Type B pancreatic cell (in vitro differentiated cells): Measurements from ENCODE around the gene BTBD9. TPM values are rescaled to one million over a fixed set of nuclear protein-coding genes. Genes with fewer than 3 reads are reported as not detected.

Experiments used
- DNase-seq: peaks from one replicate; pipeline ENCODE4 v3.0.0; 2021; ENCODE audit warnings: mixed read lengths; ENCODE audit not compliant: unreplicated experiment; ENCODE audit errors: extremely low spot score
- H3K27ac Mint-ChIP-seq: 2 replicates; pipeline ENCODE4 v1.8.0; 2021; ENCODE audit warnings: mild to moderate bottlenecking, mixed read lengths
- H3K27me3 Mint-ChIP-seq: 2 replicates; pipeline ENCODE4 v1.8.0; 2021; ENCODE audit warnings: mixed read lengths
- H3K36me3 Mint-ChIP-seq: 2 replicates; pipeline ENCODE4 v1.8.0; 2021; ENCODE audit warnings: mixed read lengths
- H3K4me1 Mint-ChIP-seq: one replicate; pipeline ENCODE4 v1.8.0; 2021; ENCODE audit warnings: mixed read lengths; ENCODE audit not compliant: unreplicated experiment
- H3K4me3 Mint-ChIP-seq: 2 replicates; pipeline ENCODE4 v1.8.0; 2021; ENCODE audit warnings: mild to moderate bottlenecking, mixed read lengths
- H3K9me3 Mint-ChIP-seq: 2 replicates; pipeline ENCODE4 v1.8.0; 2021; ENCODE audit warnings: mixed read lengths
- CTCF ChIP-seq: fragments of 200-600 bp; sonication (generic); conservative IDR thresholded peaks from 2 replicates; pipeline ENCODE4 v1.5.0; 2021; ENCODE audit warnings: antibody characterized with exemption, mild to moderate bottlenecking
- total RNA-seq: library from RNA; stranded (reverse); gene quantifications from 2 replicates; pipeline ENCODE4 v1.2.1, GENCODE V29; 2021; ENCODE audit warnings: low replicate concordance

The BTBD9 gene
- total RNA-seq, 1 donor from 2014 or later = 14.9 TPM

- no peak for TF ChIP-seq CTCF
- no peak overlapping the region for H3K27ac Mint-ChIP-seq
- H3K9me3 Mint-ChIP-seq = no peaks in the 10 kb centered on the region
- no peaks in the 10 kb centered on the region for H3K36me3 Mint-ChIP-seq
- DNase-seq = no peak
- H3K4me3 Mint-ChIP-seq = no peak overlapping the region
- peaks cover 16% of the 10 kb centered on the region for H3K4me1 Mint-ChIP-seq
- peaks cover 5% of the 10 kb centered on the region for H3K27me3 Mint-ChIP-seq
Measured at GRCh38 chr6:38387971-38388370, 251.8 kb downstream of the BTBD9 start.

GRCh38 chr6:38387461-38387860, 252.3 kb downstream of the BTBD9 start:
- Mint-ChIP-seq H3K27ac (no peak overlapping the region), H3K36me3 (no peaks in the 10 kb centered on the region), H3K9me3 (no peaks in the 10 kb centered on the region)

DNA sequence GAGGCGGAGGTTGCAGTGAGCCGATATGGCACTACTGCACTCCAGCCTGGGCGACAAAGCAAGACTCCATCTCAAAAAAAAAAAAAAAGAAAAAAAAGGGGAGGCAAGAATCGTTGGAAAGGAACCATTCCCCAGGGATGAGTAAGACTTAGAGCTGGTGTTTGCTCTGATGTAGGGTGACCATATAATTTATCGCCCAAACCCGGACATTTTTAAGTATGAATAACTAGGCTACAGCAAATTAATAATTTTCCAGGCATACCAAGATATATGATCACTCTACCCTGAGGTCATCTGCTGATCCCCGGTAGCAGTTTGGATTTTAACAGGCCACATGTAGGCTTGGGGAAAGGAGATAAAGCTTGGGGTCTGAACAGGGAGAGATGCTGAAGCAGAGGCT, 260.9 kb downstream of the BTBD9 start:
- H3K9me3 Mint-ChIP-seq = no peaks in the 10 kb centered on the region
- H3K27ac Mint-ChIP-seq = no peak overlapping the region
- no peaks in the 10 kb centered on the region for H3K4me1 Mint-ChIP-seq
- no peak for DNase-seq
- TF ChIP-seq CTCF = no peak
- H3K36me3 Mint-ChIP-seq = no peaks in the 10 kb centered on the region
- H3K4me3 Mint-ChIP-seq = no peak overlapping the region
- H3K27me3 Mint-ChIP-seq = no peaks in the 10 kb centered on the region

More at GRCh38 chr6:38387461-38387860, 252.3 kb downstream of the BTBD9 start:
- TF ChIP-seq CTCF = no peak
- peaks cover 16% of the 10 kb centered on the region for H3K4me1 Mint-ChIP-seq
- peaks cover 5% of the 10 kb centered on the region for H3K27me3 Mint-ChIP-seq
- no peak overlapping the region for H3K4me3 Mint-ChIP-seq
- DNase-seq = no peak

DNA sequence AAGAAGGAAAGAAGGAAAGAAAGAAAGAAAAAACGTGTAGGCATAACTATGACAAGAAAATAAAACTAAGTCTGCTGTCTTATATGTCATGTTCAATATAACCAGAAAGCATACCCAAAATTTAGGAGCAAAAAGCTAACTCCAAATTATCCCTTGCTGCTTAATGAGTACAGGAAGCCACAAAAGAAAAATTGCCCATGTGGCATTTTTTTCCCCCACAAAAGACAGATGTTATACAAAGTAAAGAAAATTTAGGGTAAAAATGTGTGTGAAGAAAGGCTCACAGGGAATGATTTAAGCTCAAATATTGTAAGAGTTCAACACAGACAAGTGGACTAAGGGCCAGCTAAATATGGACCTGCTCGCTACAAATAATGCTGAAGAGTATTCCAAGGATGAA, 263.8 kb downstream of the BTBD9 start:
- H3K27ac Mint-ChIP-seq = no peak overlapping the region
- TF ChIP-seq CTCF = no peak
- peaks cover 19% of the 10 kb centered on the region for H3K4me1 Mint-ChIP-seq
- H3K36me3 Mint-ChIP-seq = no peaks in the 10 kb centered on the region
- H3K9me3 Mint-ChIP-seq = no peaks in the 10 kb centered on the region
- H3K4me3 Mint-ChIP-seq = no peak overlapping the region
- H3K27me3 Mint-ChIP-seq = no peaks in the 10 kb centered on the region
- DNase-seq = no peak

- Mint-ChIP-seq H3K36me3 (no peaks in the 10 kb centered on the region), H3K4me3 (no peak overlapping the region), H3K27ac (no peak overlapping the region), H3K27me3 (no peaks in the 10 kb centered on the region), H3K9me3 (no peaks in the 10 kb centered on the region), H3K4me1 (peaks cover 25% of the 10 kb centered on the region)
- TF ChIP-seq CTCF = no peak
- DNase-seq = no peak
Measured at GRCh38 chr6:38375341-38375740, 264.4 kb downstream of the BTBD9 start.

DNA sequence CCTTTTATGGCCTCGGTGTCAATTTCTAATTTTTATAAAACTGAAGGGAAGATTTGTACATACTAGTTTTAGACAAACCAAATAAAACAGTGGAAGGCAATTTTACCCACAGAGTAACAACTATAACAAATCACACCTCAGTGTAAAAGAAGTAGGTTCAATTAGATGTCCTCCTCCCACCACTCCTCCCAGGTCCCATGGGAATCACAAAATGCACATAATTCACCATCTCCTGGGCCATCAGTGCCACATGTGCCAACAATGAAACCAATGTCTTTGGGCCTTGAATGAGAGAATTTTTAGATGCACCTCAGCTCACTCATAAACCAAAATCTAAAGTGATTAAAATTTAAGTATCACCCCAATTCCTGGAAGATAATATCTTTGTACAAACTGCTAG, 267.8 kb downstream of the BTBD9 start:
- Mint-ChIP-seq H3K4me3 (no peak overlapping the region), H3K9me3 (no peaks in the 10 kb centered on the region), H3K27me3 (no peaks in the 10 kb centered on the region), H3K27ac (no peak overlapping the region), H3K36me3 (no peaks in the 10 kb centered on the region), H3K4me1 (peaks cover 34% of the 10 kb centered on the region)
- no peak for DNase-seq
- no peak for TF ChIP-seq CTCF
